HepG2 (cell line): ENCODE measurements around the gene FAM228B. TPM values are rescaled to one million over a fixed set of nuclear protein-coding genes. Genes with fewer than 3 reads are reported as not detected.

Source experiments
- ATAC-seq: fragments of 200-7000 bp; cut with Tn5 transposase; 3 replicates; pipeline ENCODE4 v1.9.1; 2020; ENCODE audit warnings: mild to moderate bottlenecking, moderate library complexity
- BruUV-seq: library from RNA; stranded (reverse); fragments of 400-500 nt; replicated peaks from 2 replicates; lab custom pipeline; 2021; lab: Mats Ljungman, UMichigan
- CTCF ChIA-PET: fragments of 300-600 bp; formaldehyde crosslinking; extraction: SDS; loops from one replicate; lab custom pipeline; 2021; ENCODE audit warnings: low total read pairs, inconsistent platforms, low intra/inter-chr PET ratio; lab: Yijun Ruan, JAX
- POLR2A ChIA-PET: fragments of 350-600 bp; sonication (Branson Sonifier 250); formaldehyde crosslinking; loops from one replicate; lab custom pipeline; 2020; ENCODE audit warnings: antibody characterized with exemption, inconsistent platforms; lab: Yijun Ruan, JAX
- DNase-seq: peaks from one replicate; pipeline ENCODE4 v3.0.0-alpha.2; 2015; ENCODE audit warnings: low spot score
- FAIRE-seq: peaks from 3 replicates; lab custom pipeline; 2011; peaks lifted over from hg19 to GRCh38; lab: Jason Lieb, UNC
- H2AFZ ChIP-seq: one replicate; pipeline ENCODE4 v1.6.1; 2011; ENCODE audit warnings: low read length, inconsistent platforms
- H3K27ac ChIP-seq: fragments of 300-600 bp; 3 replicates; pipeline ENCODE4 v1.8.0; 2011; ENCODE audit warnings: mixed run types, mild to moderate bottlenecking, mixed read lengths, low read length, inconsistent platforms; ENCODE audit not compliant: insufficient read depth; ENCODE audit errors: extremely low read length
- H3K27me3 ChIP-seq, 2 experiments: fragments of 200-600 bp in 1 of 2; 2 replicates in 1 of 2; 3 replicates in 1 of 2; pipeline versions ENCODE4 v1.6.0 to v1.8.0; 2011; ENCODE audit warnings: low read length in 2 of 2, mild to moderate bottlenecking in 2 of 2, moderate library complexity in 2 of 2, inconsistent platforms in 1 of 2; ENCODE audit not compliant: insufficient read depth in 2 of 2, control insufficient read depth in 1 of 2
- H3K36me3 ChIP-seq, 2 experiments: fragments of 200-600 bp in 1 of 2; replicated peaks in 1 of 2; 2 replicates in 1 of 2; 3 replicates in 1 of 2; pipeline versions ENCODE4 v1.5.1 to v1.8.0; 2011; ENCODE audit warnings: low read length in 2 of 2, inconsistent platforms in 1 of 2; ENCODE audit not compliant: insufficient read depth in 2 of 2, control insufficient read depth in 1 of 2
- H3K4me1 ChIP-seq: 2 replicates; pipeline ENCODE4 v1.5.1; 2012; ENCODE audit warnings: low read length, inconsistent platforms; ENCODE audit not compliant: insufficient read depth
- H3K4me2 ChIP-seq: 2 replicates; pipeline ENCODE4 v1.6.0; 2011; ENCODE audit warnings: low read depth, low read length, inconsistent platforms
- H3K4me3 ChIP-seq, 3 experiments: fragments of 200-600 bp in 1 of 3; sonication (generic), shearing (Covaris generic) in 1 of 3; replicated peaks in 1 of 3; 2 replicates each; pipeline ENCODE4 v1.5.1; 2011 to 2016; ENCODE audit warnings: low read length in 3 of 3, inconsistent platforms in 2 of 3, low read depth in 2 of 3, mild to moderate bottlenecking in 2 of 3, control low read depth in 1 of 3, mixed read lengths in 1 of 3; ENCODE audit not compliant: insufficient read depth in 1 of 3
- H3K79me2 ChIP-seq: one replicate; pipeline ENCODE4 v1.6.1; 2011; ENCODE audit warnings: low read length, inconsistent platforms; ENCODE audit not compliant: insufficient read depth
- H3K9ac ChIP-seq: 2 replicates; pipeline ENCODE4 v1.6.0; 2011; ENCODE audit warnings: mild to moderate bottlenecking, low read depth, low read length, inconsistent platforms; ENCODE audit not compliant: insufficient read depth
- H3K9me3 ChIP-seq: 2 replicates; pipeline ENCODE4 v1.5.1; 2012; ENCODE audit warnings: mild to moderate bottlenecking, low read length
- H4K20me1 ChIP-seq: 2 replicates; pipeline ENCODE4 v1.6.0; 2011; ENCODE audit warnings: inconsistent platforms, mild to moderate bottlenecking, low read length, moderate library complexity; ENCODE audit not compliant: insufficient read depth
- FOSL2 ChIP-seq: sonication (generic); formaldehyde crosslinking; IDR thresholded peaks from 2 replicates; pipeline ENCODE4 v1.4.0; 2020; ENCODE audit warnings: missing genetic modification reagents
- FOXP4 ChIP-seq: sonication (generic); formaldehyde crosslinking; IDR thresholded peaks from 2 replicates; pipeline ENCODE4 v1.4.0; 2020; ENCODE audit warnings: missing genetic modification reagents
- HMGXB3 ChIP-seq: sonication (generic); formaldehyde crosslinking; IDR thresholded peaks from 2 replicates; pipeline ENCODE4 v1.4.0; 2020; ENCODE audit warnings: missing genetic modification reagents, borderline replicate concordance
- HNF4G ChIP-seq, 2 experiments: sonication (generic) in 1 of 2; formaldehyde crosslinking in 1 of 2; IDR thresholded peaks; 2 replicates each; pipeline versions ENCODE4 v1.4.0 to v1.6.1; 2011 to 2020; ENCODE audit warnings: borderline replicate concordance in 2 of 2, low read depth in 2 of 2, mild to moderate bottlenecking in 2 of 2, low read length in 1 of 2, missing genetic modification reagents in 1 of 2, moderate library complexity in 1 of 2
- KLF15 ChIP-seq: sonication (generic); formaldehyde crosslinking; IDR thresholded peaks from 2 replicates; pipeline ENCODE4 v1.8.1; 2023; ENCODE audit warnings: borderline replicate concordance, mild to moderate bottlenecking, inconsistent platforms, missing genetic modification reagents, mixed read lengths
- MTERF4 ChIP-seq: sonication (generic); formaldehyde crosslinking; IDR thresholded peaks from 2 replicates; pipeline ENCODE4 v1.8.0; 2023; ENCODE audit warnings: mild to moderate bottlenecking, missing genetic modification reagents
- SMARCC2 ChIP-seq: fragments of 450-650 bp; IDR thresholded peaks from 2 replicates; pipeline ENCODE4 v1.6.1; 2017; ENCODE audit warnings: antibody characterized with exemption, mild to moderate bottlenecking
- ZFP36L2 ChIP-seq: sonication (generic); formaldehyde crosslinking; IDR thresholded peaks from 2 replicates; pipeline ENCODE4 v1.4.0; 2020; ENCODE audit warnings: missing genetic modification reagents
- ZNF432 ChIP-seq: sonication (generic); formaldehyde crosslinking; IDR thresholded peaks from 2 replicates; pipeline ENCODE4 v1.5.0; 2020; ENCODE audit warnings: missing genetic modification reagents, mild to moderate bottlenecking, borderline replicate concordance
- ZNF501 ChIP-seq: sonication (generic); formaldehyde crosslinking; IDR thresholded peaks from 2 replicates; pipeline ENCODE4 v1.5.1; 2020; ENCODE audit warnings: mild to moderate bottlenecking, moderate library complexity, missing genetic modification reagents
- WGBS: methylation state at CpG from one replicate; pipeline ENCODE4 v1.1.6; 2017; ENCODE audit warnings: low lambda C conversion rate; 5-methylcytosine and 5-hydroxymethylcytosine counted together
- in situ Hi-C: cut with HindIII; loops from 2 replicates; pipeline ENCODE4 v1.10.0; 2017; ENCODE audit warnings: low pct_unique_long_range_greater_than_20kb; ENCODE audit not compliant: extremely low pct_ligation_motif_present
- intact Hi-C: fragments of 100-400 bp; cut with micrococcal nuclease; formaldehyde crosslinking; loops from one replicate; pipeline ENCODE4 v1.10.0; 2022; ENCODE audit not compliant: unreplicated experiment
- polyA plus RNA-seq, 8 experiments: library from polyadenylated mRNA; depleted of rRNA in 3 of 8; stranded (reverse) in 7 of 8; unstranded in 1 of 8; fragments of >200 nt; fragmentation: Illumina TruSeq in 4 of 8; extraction: Trizol in 4 of 8; gene quantifications; 2 replicates each; pipeline versions ENCODE4 v1.2.1 to v1.2.3, GENCODE V29; 2011 to 2016; ENCODE audit warnings: low read depth in 4 of 8, missing spikeins in 1 of 8, mixed read lengths in 1 of 8; ENCODE audit not compliant: insufficient read depth in 1 of 8
- total RNA-seq, 5 experiments: library from RNA; depleted of rRNA; stranded (reverse); fragments of >200 nt; fragmentation: Illumina TruSeq; extraction: Trizol; gene quantifications; 2 replicates each; pipeline ENCODE4 v1.2.3, GENCODE V29; 2016; ENCODE audit warnings: low read depth in 1 of 5

The FAM228B gene
- total and polyA plus RNA-seq, 2 of the 13 experiments (the other 11 are each of a cell fraction or from before 2014, with no cell fraction given): 0.79 to 1.1 TPM

- Histone ChIP-seq H3K4me2 (no peak overlapping the region), H3K9ac (no peak overlapping the region), H4K20me1 (no peaks in the 10 kb centered on the region), H3K4me3 (no peak overlapping the region), H3K27me3 (no peaks in the 10 kb centered on the region; a peak in 1 of 5 replicates), H3K9me3 (no peaks in the 10 kb centered on the region), H2AFZ (no peak overlapping the region), H3K36me3 (no peaks in the 10 kb centered on the region), H3K27ac (no peak overlapping the region), H3K79me2 (no peaks in the 10 kb centered on the region), H3K4me1 (peaks cover 17% of the 10 kb centered on the region)
- WGBS: 85% methylated on average over 5 of the region's 5 CpGs
- CTCF ChIA-PET: no interaction called here
- ATAC-seq (no peak), DNase-seq (no peak), FAIRE-seq (no peak)
- no peak for TF ChIP-seq ZNF432 (CRISPR knock-in tag)
- no TSS peak for BruUV-seq
- POLR2A ChIA-PET: interaction anchor here (1.2 kb wide), 1 partner anchor 37 kb away, joined by 5 read pairs; no protein-coding TSS in a partner anchor
- intact Hi-C loops: no loop called here
- in situ Hi-C loops: no loop called here
Observed at GRCh38 chr2:24121066-24121465, 2.2 kb upstream of the FAM228B start.

GRCh38 chr2:24121469-24121868, 1.8 kb upstream of the FAM228B start:
- H3K4me2 ChIP-seq: no peak overlapping the region
- intact Hi-C loops (no loop called here), in situ Hi-C loops (no loop called here)
- no peak overlapping the region for H3K9ac ChIP-seq
- ChIA-PET POLR2A (interaction anchor here (1.3 to 3.9 kb wide), 4 partner anchors 13 to 45 kb away, joined by 4 to 36 read pairs (median 4); partner anchors contain the start of genes SF3B6 and TP53I3), CTCF (no interaction called here)
- H4K20me1 ChIP-seq: no peaks in the 10 kb centered on the region
- peaks cover 17% of the 10 kb centered on the region for H3K4me1 ChIP-seq
- H3K27ac ChIP-seq: no peak overlapping the region
- ATAC-seq: no peak
- H3K9me3 ChIP-seq: no peaks in the 10 kb centered on the region
- no peaks in the 10 kb centered on the region for H3K79me2 ChIP-seq
- no peaks in the 10 kb centered on the region; a peak in 1 of 5 replicates for H3K27me3 ChIP-seq
- FAIRE-seq: no peak
- H3K4me3 ChIP-seq: no peak overlapping the region
- BruUV-seq: no TSS peak
- no peak overlapping the region for H2AFZ ChIP-seq
- WGBS: 72% methylated on average over 4 of the region's 4 CpGs
- no peak for DNase-seq
- no peaks in the 10 kb centered on the region for H3K36me3 ChIP-seq
- TF ChIP-seq ZFP36L2 (CRISPR knock-in tag) (no peak), HNF4G (IDR thresholded peaks at IDR 0.05; ENCODE audit: borderline replicate concordance, low read depth, low read length) (no peak), HNF4G (CRISPR knock-in tag; IDR thresholded peaks at IDR 0.05; ENCODE audit: borderline replicate concordance, low read depth) (no peak), ZNF501 (CRISPR knock-in tag) (no peak), HMGXB3 (CRISPR knock-in tag) (no peak), SMARCC2 (no peak), FOXP4 (CRISPR knock-in tag) (no peak), MTERF4 (CRISPR knock-in tag) (no peak), FOSL2 (CRISPR knock-in tag) (no peak), KLF15 (CRISPR knock-in tag) (no peak)
